Measurements from ENCODE around the gene FOXP1. TPM values are rescaled to one million over a fixed set of nuclear protein-coding genes. Genes with fewer than 3 reads are reported as not detected.

FOXP1 gene
- total RNA-seq, 1 donor from 2014 or later: 71.3 TPM

GRCh38 chr3:71127052-71127831 lies 456.3 kb downstream of the FOXP1 start:
- no peaks in the 10 kb centered on the region for H3K36me3 Mint-ChIP-seq (ENCODE audit: low read depth, unreplicated experiment)
- no peaks in the 10 kb centered on the region for H3K9me3 Mint-ChIP-seq (ENCODE audit: unreplicated experiment)
- no peak for DNase-seq (ENCODE audit: low spot score)
- TF ChIP-seq CTCF (IDR thresholded peaks at IDR 0.05; ENCODE audit: unreplicated experiment): no peak
- H3K4me3 Mint-ChIP-seq (ENCODE audit: unreplicated experiment): no peak overlapping the region
- H3K27ac Mint-ChIP-seq (ENCODE audit: unreplicated experiment): no peak overlapping the region
- peaks cover 37% of the 10 kb centered on the region for H3K4me1 Mint-ChIP-seq (ENCODE audit: unreplicated experiment)
- no peaks in the 10 kb centered on the region for H3K27me3 Mint-ChIP-seq (ENCODE audit: unreplicated experiment)

- DNase-seq (ENCODE audit: low spot score): no peak
- Mint-ChIP-seq H3K4me3 (ENCODE audit: unreplicated experiment) (no peak overlapping the region), H3K4me1 (ENCODE audit: unreplicated experiment) (peaks cover 25% of the 10 kb centered on the region), H3K27ac (ENCODE audit: unreplicated experiment) (no peak overlapping the region), H3K27me3 (ENCODE audit: unreplicated experiment) (no peaks in the 10 kb centered on the region), H3K36me3 (ENCODE audit: low read depth, unreplicated experiment) (no peaks in the 10 kb centered on the region), H3K9me3 (ENCODE audit: unreplicated experiment) (no peaks in the 10 kb centered on the region)
- no peak for TF ChIP-seq CTCF (IDR thresholded peaks at IDR 0.05; ENCODE audit: unreplicated experiment)
Measured at GRCh38 chr3:71125738-71126137, 457.8 kb downstream of the FOXP1 start.

- no peak for TF ChIP-seq CTCF (IDR thresholded peaks at IDR 0.05; ENCODE audit: unreplicated experiment)
- Mint-ChIP-seq H3K4me3 (ENCODE audit: unreplicated experiment) (no peak overlapping the region), H3K27ac (ENCODE audit: unreplicated experiment) (no peak overlapping the region), H3K9me3 (ENCODE audit: unreplicated experiment) (no peaks in the 10 kb centered on the region), H3K36me3 (ENCODE audit: low read depth, unreplicated experiment) (no peaks in the 10 kb centered on the region), H3K27me3 (ENCODE audit: unreplicated experiment) (no peaks in the 10 kb centered on the region), H3K4me1 (ENCODE audit: unreplicated experiment) (peaks cover 15% of the 10 kb centered on the region)
- DNase-seq (ENCODE audit: low spot score): no peak
Measured at GRCh38 chr3:71124048-71124447, 459.5 kb downstream of the FOXP1 start.

GRCh38 chr3:71122641-71123040 lies 460.9 kb downstream of the FOXP1 start:
- H3K9me3 Mint-ChIP-seq (ENCODE audit: unreplicated experiment): no peaks in the 10 kb centered on the region

More at GRCh38 chr3:71122641-71123040, 460.9 kb downstream of the FOXP1 start:
- DNase-seq (ENCODE audit: low spot score): no peak
- Mint-ChIP-seq H3K4me3 (ENCODE audit: unreplicated experiment) (no peak overlapping the region), H3K27ac (ENCODE audit: unreplicated experiment) (no peak overlapping the region), H3K27me3 (ENCODE audit: unreplicated experiment) (no peaks in the 10 kb centered on the region), H3K4me1 (ENCODE audit: unreplicated experiment) (peaks cover 13% of the 10 kb centered on the region), H3K36me3 (ENCODE audit: low read depth, unreplicated experiment) (no peaks in the 10 kb centered on the region)
- TF ChIP-seq CTCF (IDR thresholded peaks at IDR 0.05; ENCODE audit: unreplicated experiment): no peak
